Osteoblast (primary cell): Measurements from ENCODE around the gene CALN1. TPM values are rescaled to one million over a fixed set of nuclear protein-coding genes. Genes with fewer than 3 reads are reported as not detected.

ENCODE experiments used
- DNase-seq: peaks from one replicate; pipeline ENCODE4 v3.0.0; 2011; ENCODE audit warnings: low spot score, mixed read lengths; ENCODE audit not compliant: insufficient read length; ENCODE audit errors: missing footprints
- H2AFZ ChIP-seq: 2 replicates; pipeline ENCODE4 v1.6.0; 2011; ENCODE audit warnings: mild to moderate bottlenecking, low read length
- H3K27ac ChIP-seq: 2 replicates; pipeline ENCODE4 v1.5.1; 2011; ENCODE audit warnings: mild to moderate bottlenecking, low read depth, low read length, moderate library complexity
- H3K27me3 ChIP-seq: 2 replicates; pipeline ENCODE4 v1.6.0; 2012; ENCODE audit warnings: mild to moderate bottlenecking, control low read depth, inconsistent platforms, low read length, moderate library complexity; ENCODE audit not compliant: insufficient read depth
- H3K36me3 ChIP-seq: 2 replicates; pipeline ENCODE4 v1.5.1; 2011; ENCODE audit warnings: mild to moderate bottlenecking, low read length, control low read depth, moderate library complexity; ENCODE audit not compliant: insufficient read depth
- H3K4me1 ChIP-seq: 2 replicates; pipeline ENCODE4 v1.5.1; 2011; ENCODE audit warnings: mild to moderate bottlenecking, low read length, control low read depth, moderate library complexity; ENCODE audit not compliant: insufficient read depth
- H3K4me2 ChIP-seq: 2 replicates; pipeline ENCODE4 v1.6.0; 2011; ENCODE audit warnings: mild to moderate bottlenecking, low read length; ENCODE audit not compliant: insufficient read depth
- H3K4me3 ChIP-seq: fragments of 200-600 bp; sonication (generic); 3 replicates; pipeline ENCODE4 v1.5.1; 2012; ENCODE audit warnings: mild to moderate bottlenecking, low read length, inconsistent platforms; ENCODE audit not compliant: insufficient read depth
- H3K79me2 ChIP-seq: 2 replicates; pipeline ENCODE4 v1.6.0; 2012; ENCODE audit warnings: mild to moderate bottlenecking, low read length, control low read depth, inconsistent platforms; ENCODE audit not compliant: insufficient read depth
- H3K9me3 ChIP-seq: 2 replicates; pipeline ENCODE4 v1.5.1; 2011; ENCODE audit warnings: low read depth, low read length, control low read depth
- H4K20me1 ChIP-seq: 2 replicates; pipeline ENCODE4 v1.6.0; 2012; ENCODE audit warnings: mild to moderate bottlenecking, low read length, control low read depth; ENCODE audit not compliant: insufficient read depth
- CTCF ChIP-seq: IDR thresholded peaks from 2 replicates; pipeline ENCODE4 v1.5.1; 2011; ENCODE audit warnings: mild to moderate bottlenecking, low read depth, low read length, moderate library complexity; ENCODE audit errors: extremely low read depth
- total RNA-seq: library from RNA; depleted of rRNA; stranded (reverse); fragments of >200 nt; gene quantifications from 2 replicates; pipeline ENCODE4 v1.2.3, GENCODE V29; 2012

The CALN1 gene
- total RNA-seq, 1 donor = not detected

DNA sequence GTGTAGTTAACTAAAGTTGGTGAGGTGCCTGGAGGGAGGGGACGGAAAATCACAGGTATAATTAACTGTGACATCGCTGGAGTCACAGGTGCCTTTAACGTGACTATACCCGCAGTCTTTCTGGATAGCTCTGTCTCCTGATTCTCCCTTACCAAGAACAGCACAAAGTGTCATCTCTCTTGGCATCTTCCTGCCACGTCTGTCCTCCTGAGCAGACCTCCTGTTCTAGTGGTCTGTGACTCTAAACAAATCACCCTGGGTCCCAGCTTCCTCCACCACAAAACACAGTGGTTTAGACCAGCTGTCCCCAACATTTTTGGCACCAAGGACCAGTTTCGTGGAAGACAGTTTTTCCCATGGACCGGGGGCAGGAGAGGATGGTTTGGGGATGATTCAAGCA is 90.5 kb downstream of the CALN1 start:
- no peak for DNase-seq
- no peaks in the 10 kb centered on the region for H3K27me3 ChIP-seq

DNA sequence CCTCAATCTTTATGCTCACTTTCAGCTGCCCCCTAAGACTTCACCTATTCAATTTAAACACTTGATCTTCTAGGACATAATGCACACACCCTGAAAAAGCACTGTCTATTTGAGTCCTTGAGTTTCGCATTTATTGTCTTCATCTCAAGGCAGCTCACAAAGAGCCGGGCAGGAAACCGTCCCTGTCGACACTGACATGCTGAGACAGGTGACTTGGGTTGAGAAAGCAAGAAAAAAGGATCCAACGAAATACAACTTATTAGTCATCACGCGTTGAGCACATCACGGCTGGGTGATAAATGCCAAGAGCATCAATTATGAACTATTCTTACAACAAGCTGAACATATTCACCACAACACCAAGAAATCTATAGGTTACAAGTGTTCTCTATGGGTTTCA is 91.1 kb downstream of the CALN1 start:
- no peaks in the 10 kb centered on the region for H3K36me3 ChIP-seq
- H3K9me3 ChIP-seq = no peaks in the 10 kb centered on the region
- H3K27me3 ChIP-seq = no peaks in the 10 kb centered on the region
- no peak for DNase-seq
- no peaks in the 10 kb centered on the region for H4K20me1 ChIP-seq
- H3K4me1 ChIP-seq = no peaks in the 10 kb centered on the region
- no peaks in the 10 kb centered on the region for H3K79me2 ChIP-seq
- no peak overlapping the region for H3K27ac ChIP-seq
- no peak overlapping the region for H3K4me3 ChIP-seq
- H3K4me2 ChIP-seq = no peak overlapping the region
- TF ChIP-seq CTCF = no peak
- H2AFZ ChIP-seq = no peak overlapping the region

More for the DNA sequence above, 90.5 kb downstream of the CALN1 start:
- Histone ChIP-seq H4K20me1 (no peaks in the 10 kb centered on the region), H3K36me3 (no peaks in the 10 kb centered on the region), H3K79me2 (no peaks in the 10 kb centered on the region), H3K27ac (no peak overlapping the region), H3K4me1 (no peaks in the 10 kb centered on the region), H3K4me2 (no peak overlapping the region), H3K9me3 (no peaks in the 10 kb centered on the region), H2AFZ (no peak overlapping the region), H3K4me3 (no peak overlapping the region)
- no peak for TF ChIP-seq CTCF

DNA sequence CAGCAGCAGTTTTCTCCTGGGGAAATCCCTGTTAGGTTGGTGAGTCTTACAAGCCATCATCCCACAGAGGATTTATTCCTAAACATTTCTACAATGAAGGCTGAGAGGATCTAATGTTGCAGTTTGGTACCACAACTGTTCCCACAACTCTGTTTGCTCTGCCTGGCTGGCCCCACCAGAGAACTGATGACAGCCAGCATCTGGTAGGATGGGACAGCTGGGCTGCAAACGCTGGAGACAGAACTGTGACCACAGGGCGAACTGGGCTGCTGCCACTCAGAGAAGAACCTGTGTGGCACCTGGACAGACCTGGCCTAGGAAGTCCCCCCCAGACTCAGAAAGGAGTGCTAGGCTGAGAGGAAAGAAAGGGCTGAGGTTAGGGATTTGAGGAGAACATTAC is 94.8 kb downstream of the CALN1 start:
- no peaks in the 10 kb centered on the region for H3K36me3 ChIP-seq
- no peak for TF ChIP-seq CTCF
- H3K79me2 ChIP-seq = no peaks in the 10 kb centered on the region
- H3K4me3 ChIP-seq = no peak overlapping the region
- H3K27me3 ChIP-seq = no peaks in the 10 kb centered on the region
- H3K9me3 ChIP-seq = no peaks in the 10 kb centered on the region
- H2AFZ ChIP-seq = no peak overlapping the region
- no peak for DNase-seq
- H3K27ac ChIP-seq = no peak overlapping the region
- no peaks in the 10 kb centered on the region for H3K4me1 ChIP-seq
- H3K4me2 ChIP-seq = no peak overlapping the region
- no peaks in the 10 kb centered on the region for H4K20me1 ChIP-seq

DNA sequence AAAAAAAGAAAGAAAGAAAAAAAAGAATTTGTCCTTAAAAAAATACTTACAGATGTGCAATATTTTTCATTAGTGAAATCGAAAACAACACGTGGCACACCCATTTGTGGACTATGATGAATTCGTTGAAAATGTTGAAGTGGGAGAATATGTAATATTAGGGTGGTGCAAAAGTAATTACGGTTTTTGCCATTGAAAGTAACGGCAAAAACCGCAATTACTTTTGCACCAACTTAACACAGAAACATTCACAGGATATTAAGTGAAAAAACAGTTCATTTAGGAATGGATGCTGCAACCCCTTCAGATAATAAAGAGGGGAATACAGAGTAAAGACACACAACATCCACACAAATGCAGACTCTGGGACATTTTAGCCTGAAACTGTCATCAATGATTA is 96.0 kb downstream of the CALN1 start:
- H3K79me2 ChIP-seq = no peaks in the 10 kb centered on the region
- H4K20me1 ChIP-seq = no peaks in the 10 kb centered on the region
- TF ChIP-seq CTCF = no peak
- H3K27me3 ChIP-seq = no peaks in the 10 kb centered on the region
- no peak overlapping the region for H2AFZ ChIP-seq
- no peak overlapping the region for H3K4me2 ChIP-seq
- H3K9me3 ChIP-seq = no peaks in the 10 kb centered on the region
- H3K27ac ChIP-seq = no peak overlapping the region
- no peaks in the 10 kb centered on the region for H3K36me3 ChIP-seq
- H3K4me1 ChIP-seq = no peaks in the 10 kb centered on the region
- H3K4me3 ChIP-seq = no peak overlapping the region
- no peak for DNase-seq
